ENCODE measurements around the gene TAS1R1.

DNA sequence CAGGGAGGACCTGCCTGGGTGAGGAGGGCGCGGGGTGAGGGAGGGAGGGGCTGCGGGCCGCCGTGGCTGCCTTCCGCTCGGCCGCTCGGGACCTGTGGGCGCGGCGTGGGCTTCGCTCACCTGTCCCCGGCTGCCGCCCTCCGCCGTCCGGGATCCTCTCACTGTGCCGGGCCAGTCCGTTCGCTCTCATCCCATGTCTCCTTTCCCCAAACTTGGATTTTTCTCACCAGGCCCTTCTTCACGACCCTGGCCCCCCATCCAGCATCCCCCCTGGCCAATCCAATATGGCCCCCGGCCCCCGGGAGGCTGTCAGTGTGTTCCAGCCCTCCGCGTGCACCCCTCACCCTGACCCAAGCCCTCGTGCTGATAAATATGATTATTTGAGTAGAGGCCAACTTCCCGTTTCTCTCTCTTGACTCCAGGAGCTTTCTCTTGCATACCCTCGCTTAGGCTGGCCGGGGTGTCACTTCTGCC lies 25.0 kb downstream of the TAS1R1 start:
- no peak for TF ChIP-seq CEBPB (tag; IDR thresholded peaks at IDR 0.05)
- TF ChIP-seq, protein P1, sequence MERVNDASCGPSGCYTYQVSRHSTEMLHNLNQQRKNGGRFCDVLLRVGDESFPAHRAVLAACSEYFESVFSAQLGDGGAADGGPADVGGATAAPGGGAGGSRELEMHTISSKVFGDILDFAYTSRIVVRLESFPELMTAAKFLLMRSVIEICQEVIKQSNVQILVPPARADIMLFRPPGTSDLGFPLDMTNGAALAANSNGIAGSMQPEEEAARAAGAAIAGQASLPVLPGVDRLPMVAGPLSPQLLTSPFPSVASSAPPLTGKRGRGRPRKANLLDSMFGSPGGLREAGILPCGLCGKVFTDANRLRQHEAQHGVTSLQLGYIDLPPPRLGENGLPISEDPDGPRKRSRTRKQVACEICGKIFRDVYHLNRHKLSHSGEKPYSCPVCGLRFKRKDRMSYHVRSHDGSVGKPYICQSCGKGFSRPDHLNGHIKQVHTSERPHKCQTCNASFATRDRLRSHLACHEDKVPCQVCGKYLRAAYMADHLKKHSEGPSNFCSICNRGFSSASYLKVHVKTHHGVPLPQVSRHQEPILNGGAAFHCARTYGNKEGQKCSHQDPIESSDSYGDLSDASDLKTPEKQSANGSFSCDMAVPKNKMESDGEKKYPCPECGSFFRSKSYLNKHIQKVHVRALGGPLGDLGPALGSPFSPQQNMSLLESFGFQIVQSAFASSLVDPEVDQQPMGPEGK (CRISPR knock-in tag; IDR thresholded peaks at IDR 0.05; ENCODE audit: borderline replicate concordance) = no peak
- TF ChIP-seq ZNF232 (CRISPR knock-in tag; IDR thresholded peaks at IDR 0.05) = 0 out of 2 replicates have a peak, but pooled peaks have one; percentile 38
- TF ChIP-seq, protein P2, sequence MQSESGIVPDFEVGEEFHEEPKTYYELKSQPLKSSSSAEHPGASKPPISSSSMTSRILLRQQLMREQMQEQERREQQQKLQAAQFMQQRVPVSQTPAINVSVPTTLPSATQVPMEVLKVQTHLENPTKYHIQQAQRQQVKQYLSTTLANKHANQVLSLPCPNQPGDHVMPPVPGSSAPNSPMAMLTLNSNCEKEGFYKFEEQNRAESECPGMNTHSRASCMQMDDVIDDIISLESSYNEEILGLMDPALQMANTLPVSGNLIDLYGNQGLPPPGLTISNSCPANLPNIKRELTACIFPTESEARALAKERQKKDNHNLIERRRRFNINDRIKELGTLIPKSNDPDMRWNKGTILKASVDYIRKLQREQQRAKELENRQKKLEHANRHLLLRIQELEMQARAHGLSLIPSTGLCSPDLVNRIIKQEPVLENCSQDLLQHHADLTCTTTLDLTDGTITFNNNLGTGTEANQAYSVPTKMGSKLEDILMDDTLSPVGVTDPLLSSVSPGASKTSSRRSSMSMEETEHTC (IDR thresholded peaks at IDR 0.05) = no peak
- TF ChIP-seq NFYB (IDR thresholded peaks at IDR 0.05; ENCODE audit: extremely low read depth, insufficient read length) = no peak
- TF ChIP-seq, protein P3, sequence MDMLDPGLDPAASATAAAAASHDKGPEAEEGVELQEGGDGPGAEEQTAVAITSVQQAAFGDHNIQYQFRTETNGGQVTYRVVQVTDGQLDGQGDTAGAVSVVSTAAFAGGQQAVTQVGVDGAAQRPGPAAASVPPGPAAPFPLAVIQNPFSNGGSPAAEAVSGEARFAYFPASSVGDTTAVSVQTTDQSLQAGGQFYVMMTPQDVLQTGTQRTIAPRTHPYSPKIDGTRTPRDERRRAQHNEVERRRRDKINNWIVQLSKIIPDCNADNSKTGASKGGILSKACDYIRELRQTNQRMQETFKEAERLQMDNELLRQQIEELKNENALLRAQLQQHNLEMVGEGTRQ (CRISPR knock-in tag; IDR thresholded peaks at IDR 0.05) = no peak
- 0 out of 2 replicates have a peak, but pooled peaks have one; percentile 26 for TF ChIP-seq EGR1 (conservative IDR thresholded peaks at IDR 0.05)
